GM12878 (cell line): ENCODE results near the gene GRIK1. TPM values are rescaled to one million over a fixed set of nuclear protein-coding genes. Genes with fewer than 3 reads are reported as not detected.

Experiments used
- ATAC-seq: fragments of 200-7000 bp; cut with Tn5 transposase; 3 replicates; pipeline ENCODE4 v1.9.1; 2020; ENCODE audit warnings: mild to moderate bottlenecking, moderate library complexity
- BruUV-seq: library from RNA; stranded (reverse); fragments of 400-500 nt; replicated peaks from 2 replicates; lab custom pipeline; 2021; lab: Mats Ljungman, UMichigan
- CTCF ChIA-PET: fragments of 300-600 bp; sonication (Branson Sonifier 250); formaldehyde crosslinking; extraction: SDS; loops from one replicate; lab custom pipeline; 2021; ENCODE audit warnings: inconsistent platforms; lab: Yijun Ruan, JAX
- POLR2A ChIA-PET: fragments of 350-600 bp; formaldehyde crosslinking; extraction: SDS; loops from one replicate; lab custom pipeline; 2021; ENCODE audit warnings: inconsistent platforms; lab: Charles Lee
- RAD21 ChIA-PET: fragments of 300-600 bp; sonication (Branson Sonifier 250); formaldehyde crosslinking; loops from one replicate; lab custom pipeline; 2023; ENCODE audit warnings: antibody characterized with exemption; ENCODE audit not compliant: unreplicated experiment; lab: Charles Lee
- SMC1A ChIA-PET: fragments of 300-600 bp; sonication (Branson Sonifier 250); formaldehyde crosslinking; loops from one replicate; lab custom pipeline; 2023; ENCODE audit not compliant: unreplicated experiment, uncharacterized antibody; lab: Charles Lee
- DNase-seq: peaks from one replicate; pipeline ENCODE4 v3.0.0-alpha.2; 2011; ENCODE audit warnings: low read depth, low spot score
- FAIRE-seq: peaks from 3 replicates; lab custom pipeline; 2011; peaks lifted over from hg19 to GRCh38; lab: Jason Lieb, UNC
- H2AFZ ChIP-seq: 2 replicates; pipeline ENCODE4 v1.6.0; 2011; ENCODE audit warnings: low read depth, low read length, control low read depth; ENCODE audit not compliant: control insufficient read depth
- H3K27ac ChIP-seq: 2 replicates; pipeline ENCODE4 v1.5.1; 2011; ENCODE audit warnings: control low read depth; ENCODE audit not compliant: control insufficient read depth, insufficient read depth
- H3K27me3 ChIP-seq, 2 experiments: replicated peaks in 1 of 2; 2 replicates each; pipeline versions ENCODE4 v1.6.0 to v1.6.1; 2011; ENCODE audit warnings: low read length in 1 of 2; ENCODE audit not compliant: control insufficient read depth in 2 of 2, insufficient read depth in 2 of 2
- H3K36me3 ChIP-seq, 2 experiments: 2 replicates each; pipeline ENCODE4 v1.5.1; 2011; ENCODE audit warnings: low read length in 1 of 2; ENCODE audit not compliant: control insufficient read depth in 2 of 2, insufficient read depth in 2 of 2
- H3K4me1 ChIP-seq: 2 replicates; pipeline ENCODE4 v1.6.1; 2011; ENCODE audit warnings: mild to moderate bottlenecking, low read length, moderate library complexity, mixed read lengths; ENCODE audit not compliant: control insufficient read depth, insufficient read depth
- H3K4me2 ChIP-seq: 2 replicates; pipeline ENCODE4 v1.6.0; 2011; ENCODE audit warnings: control low read depth; ENCODE audit not compliant: control insufficient read depth, insufficient read depth
- H3K4me3 ChIP-seq: fragments of 200-600 bp; sonication (generic); 2 replicates; pipeline ENCODE4 v1.5.1; 2016
- H3K79me2 ChIP-seq: 2 replicates; pipeline ENCODE4 v1.6.0; 2011; ENCODE audit warnings: low read length; ENCODE audit not compliant: control insufficient read depth, insufficient read depth
- H3K9ac ChIP-seq: 2 replicates; pipeline ENCODE4 v1.8.0; 2011; ENCODE audit warnings: low read length, control low read depth, mixed read lengths; ENCODE audit not compliant: control insufficient read depth, insufficient read depth
- H3K9me3 ChIP-seq: replicated peaks from 3 replicates; pipeline ENCODE4 v1.5.1; 2011; ENCODE audit warnings: mild to moderate bottlenecking, low read length; ENCODE audit not compliant: control insufficient read depth, insufficient read depth
- H4K20me1 ChIP-seq: 2 replicates; pipeline ENCODE4 v1.6.0; 2011; ENCODE audit not compliant: control insufficient read depth, insufficient read depth
- CBX5 ChIP-seq: sonication (generic); IDR thresholded peaks from 2 replicates; pipeline ENCODE4 v1.6.1; 2016; ENCODE audit warnings: low read depth, moderate library complexity, mild to moderate bottlenecking, inconsistent platforms
- DPF2 ChIP-seq: fragments of 450-650 bp; IDR thresholded peaks from 2 replicates; pipeline ENCODE4 v1.6.1; 2017; ENCODE audit warnings: mild to moderate bottlenecking
- EGR1 ChIP-seq, 2 experiments: IDR thresholded peaks; 1 replicate in 1 of 2; 2 replicates in 1 of 2; pipeline ENCODE4 v1.6.1; 2011 to 2012; ENCODE audit warnings: low read depth in 2 of 2, low read length in 2 of 2, borderline replicate concordance in 1 of 2, mild to moderate bottlenecking in 1 of 2, moderate library complexity in 1 of 2
- HSF1 ChIP-seq: fragments of 150-350 bp; IDR thresholded peaks from 2 replicates; pipeline ENCODE4 v1.6.1; 2014; ENCODE audit warnings: mild to moderate bottlenecking, low read depth, low read length
- RAD51 ChIP-seq: fragments of 450-650 bp; IDR thresholded peaks from 2 replicates; pipeline ENCODE4 v1.6.1; 2016; ENCODE audit warnings: moderate library complexity, mild to moderate bottlenecking, inconsistent platforms
- STAT1 ChIP-seq: fragments of 450-650 bp; conservative IDR thresholded peaks from 2 replicates; pipeline ENCODE4 v1.6.1; 2014; ENCODE audit warnings: antibody characterized with exemption, mild to moderate bottlenecking
- WGBS: methylation state at CpG from one replicate; pipeline ENCODE4 v1.1.6; 2016; ENCODE audit warnings: low lambda C conversion rate; ENCODE audit not compliant: insufficient replicate concordance, insufficient coverage; ENCODE audit errors: missing lambda C conversion rate; 5-methylcytosine and 5-hydroxymethylcytosine counted together
- in situ Hi-C: fragments of 300-500 bp; cut with MboI; formaldehyde crosslinking; loops from 9 replicates; pipeline ENCODE4 v1.14.3; 2018; ENCODE audit warnings: mixed read lengths
- intact Hi-C: fragments of 100-400 bp; cut with micrococcal nuclease; formaldehyde crosslinking; loops from one replicate; pipeline ENCODE4 v1.14.2; 2022; ENCODE audit not compliant: unreplicated experiment
- polyA plus RNA-seq, 11 experiments: library from polyadenylated mRNA; depleted of rRNA in 4 of 11; unstranded in 6 of 11; stranded (reverse) in 5 of 11; fragments of >200 nt; fragmentation: Nextera tagmentation in 4 of 11; fragmentation: Illumina TruSeq in 1 of 11; extraction: Ambion mirVana in 4 of 11; extraction: Trizol in 1 of 11; gene quantifications; 1 replicate in 1 of 11; 2 replicates in 10 of 11; pipeline versions ENCODE4 v1.2.1 to v1.2.3, GENCODE V29; 2011 to 2016; ENCODE audit warnings: inconsistent platforms in 2 of 11, missing spikeins in 2 of 11, low read depth in 1 of 11
- total RNA-seq, 4 experiments: library from RNA; depleted of rRNA in 3 of 4; stranded (reverse); fragments of >200 nt in 3 of 4; fragmentation: Illumina TruSeq in 1 of 4; extraction: Trizol in 1 of 4; gene quantifications; 2 replicates each; pipeline versions ENCODE4 v1.2.1 to v1.2.3, GENCODE V29; 2013 to 2021
- TF ChIP-seq, protein P1 (sequence below): fragments of 450-650 bp; IDR thresholded peaks from 2 replicates; pipeline ENCODE4 v1.6.1; 2016; ENCODE audit warnings: mild to moderate bottlenecking
- TF ChIP-seq, protein P2 (sequence below): fragments of 450-650 bp; IDR thresholded peaks from 2 replicates; pipeline ENCODE4 v1.6.1; 2016; ENCODE audit warnings: mild to moderate bottlenecking, moderate library complexity, borderline replicate concordance
- TF ChIP-seq, protein P3 (sequence below): IDR thresholded peaks from 2 replicates; pipeline ENCODE4 v1.6.1; 2012; ENCODE audit warnings: low read length, inconsistent platforms

Gene GRIK1
- total and polyA plus RNA-seq, 10 of the 15 experiments (the other 5 are each of a cell fraction or from before 2014, with no cell fraction given): 0.05 to 0.13 (median 0.09) TPM; not detected in 7

GRCh38 chr21:29526545-29526944 is 413.3 kb downstream of the GRIK1 start:
- intact Hi-C loops: no loop called here
- Histone ChIP-seq H3K36me3 (no peaks in the 10 kb centered on the region), H3K4me2 (no peak overlapping the region), H3K27me3 (no peaks in the 10 kb centered on the region), H3K9ac (no peak overlapping the region), H4K20me1 (no peaks in the 10 kb centered on the region), H3K9me3 (no peaks in the 10 kb centered on the region; the same call in 2 of the 3 replicates), H3K4me3 (no peak overlapping the region), H3K79me2 (no peaks in the 10 kb centered on the region), H3K27ac (no peak overlapping the region), H3K4me1 (no peaks in the 10 kb centered on the region), H2AFZ (no peak overlapping the region)
- DNase-seq (no peak), FAIRE-seq (no peak), ATAC-seq (no peak)
- ChIA-PET SMC1A (interaction anchor here (0.5 to 1.1 kb wide), 2 partner anchors 141 to 323 kb away, joined by 3 read pairs; no protein-coding TSS in a partner anchor), POLR2A (no interaction called here), CTCF (no interaction called here), RAD21 (no interaction called here)
- BruUV-seq: no TSS peak
- in situ Hi-C loops: no loop called here
- whole genome bisulfite sequencing: 53% methylated on average over 2 of the region's 2 CpGs
- TF ChIP-seq CBX5 (peak; percentile 90; the same call in 1 of the 2 replicates), HSF1 (no peak), EGR1 (IDR thresholded peaks at IDR 0.05; ENCODE audit: borderline replicate concordance in 1 of 2, low read depth in 2 of 2, low read length in 2 of 2) (no peak), DPF2 (no peak)

GRCh38 chr21:29524055-29524454 is 415.7 kb downstream of the GRIK1 start:
- POLR2A ChIA-PET: interaction anchor here (0.6 kb wide), 2 partner anchors 10 to 435 kb away, joined by 3 to 7 read pairs; no protein-coding TSS in a partner anchor
- Histone ChIP-seq H3K27ac (no peak overlapping the region), H3K79me2 (no peaks in the 10 kb centered on the region), H3K4me1 (no peaks in the 10 kb centered on the region)
- no peak for FAIRE-seq
- TF ChIP-seq, protein P1, sequence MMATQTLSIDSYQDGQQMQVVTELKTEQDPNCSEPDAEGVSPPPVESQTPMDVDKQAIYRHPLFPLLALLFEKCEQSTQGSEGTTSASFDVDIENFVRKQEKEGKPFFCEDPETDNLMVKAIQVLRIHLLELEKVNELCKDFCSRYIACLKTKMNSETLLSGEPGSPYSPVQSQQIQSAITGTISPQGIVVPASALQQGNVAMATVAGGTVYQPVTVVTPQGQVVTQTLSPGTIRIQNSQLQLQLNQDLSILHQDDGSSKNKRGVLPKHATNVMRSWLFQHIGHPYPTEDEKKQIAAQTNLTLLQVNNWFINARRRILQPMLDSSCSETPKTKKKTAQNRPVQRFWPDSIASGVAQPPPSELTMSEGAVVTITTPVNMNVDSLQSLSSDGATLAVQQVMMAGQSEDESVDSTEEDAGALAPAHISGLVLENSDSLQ: no peak
- no peak for TF ChIP-seq RAD51
- TF ChIP-seq, protein P2, sequence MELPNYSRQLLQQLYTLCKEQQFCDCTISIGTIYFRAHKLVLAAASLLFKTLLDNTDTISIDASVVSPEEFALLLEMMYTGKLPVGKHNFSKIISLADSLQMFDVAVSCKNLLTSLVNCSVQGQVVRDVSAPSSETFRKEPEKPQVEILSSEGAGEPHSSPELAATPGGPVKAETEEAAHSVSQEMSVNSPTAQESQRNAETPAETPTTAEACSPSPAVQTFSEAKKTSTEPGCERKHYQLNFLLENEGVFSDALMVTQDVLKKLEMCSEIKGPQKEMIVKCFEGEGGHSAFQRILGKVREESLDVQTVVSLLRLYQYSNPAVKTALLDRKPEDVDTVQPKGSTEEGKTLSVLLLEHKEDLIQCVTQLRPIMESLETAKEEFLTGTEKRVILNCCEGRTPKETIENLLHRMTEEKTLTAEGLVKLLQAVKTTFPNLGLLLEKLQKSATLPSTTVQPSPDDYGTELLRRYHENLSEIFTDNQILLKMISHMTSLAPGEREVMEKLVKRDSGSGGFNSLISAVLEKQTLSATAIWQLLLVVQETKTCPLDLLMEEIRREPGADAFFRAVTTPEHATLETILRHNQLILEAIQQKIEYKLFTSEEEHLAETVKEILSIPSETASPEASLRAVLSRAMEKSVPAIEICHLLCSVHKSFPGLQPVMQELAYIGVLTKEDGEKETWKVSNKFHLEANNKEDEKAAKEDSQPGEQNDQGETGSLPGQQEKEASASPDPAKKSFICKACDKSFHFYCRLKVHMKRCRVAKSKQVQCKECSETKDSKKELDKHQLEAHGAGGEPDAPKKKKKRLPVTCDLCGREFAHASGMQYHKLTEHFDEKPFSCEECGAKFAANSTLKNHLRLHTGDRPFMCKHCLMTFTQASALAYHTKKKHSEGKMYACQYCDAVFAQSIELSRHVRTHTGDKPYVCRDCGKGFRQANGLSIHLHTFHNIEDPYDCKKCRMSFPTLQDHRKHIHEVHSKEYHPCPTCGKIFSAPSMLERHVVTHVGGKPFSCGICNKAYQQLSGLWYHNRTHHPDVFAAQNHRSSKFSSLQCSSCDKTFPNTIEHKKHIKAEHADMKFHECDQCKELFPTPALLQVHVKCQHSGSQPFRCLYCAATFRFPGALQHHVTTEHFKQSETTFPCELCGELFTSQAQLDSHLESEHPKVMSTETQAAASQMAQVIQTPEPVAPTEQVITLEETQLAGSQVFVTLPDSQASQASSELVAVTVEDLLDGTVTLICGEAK: no peak
- TF ChIP-seq STAT1: no peak
- TF ChIP-seq, protein P3, sequence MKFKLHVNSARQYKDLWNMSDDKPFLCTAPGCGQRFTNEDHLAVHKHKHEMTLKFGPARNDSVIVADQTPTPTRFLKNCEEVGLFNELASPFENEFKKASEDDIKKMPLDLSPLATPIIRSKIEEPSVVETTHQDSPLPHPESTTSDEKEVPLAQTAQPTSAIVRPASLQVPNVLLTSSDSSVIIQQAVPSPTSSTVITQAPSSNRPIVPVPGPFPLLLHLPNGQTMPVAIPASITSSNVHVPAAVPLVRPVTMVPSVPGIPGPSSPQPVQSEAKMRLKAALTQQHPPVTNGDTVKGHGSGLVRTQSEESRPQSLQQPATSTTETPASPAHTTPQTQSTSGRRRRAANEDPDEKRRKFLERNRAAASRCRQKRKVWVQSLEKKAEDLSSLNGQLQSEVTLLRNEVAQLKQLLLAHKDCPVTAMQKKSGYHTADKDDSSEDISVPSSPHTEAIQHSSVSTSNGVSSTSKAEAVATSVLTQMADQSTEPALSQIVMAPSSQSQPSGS: no peak
- TF ChIP-seq, all 136 proteins: peak for 0
- Histone ChIP-seq H3K36me3 (no peaks in the 10 kb centered on the region), H4K20me1 (no peaks in the 10 kb centered on the region), H3K9ac (no peak overlapping the region), H3K4me3 (no peak overlapping the region), H3K9me3 (no peaks in the 10 kb centered on the region; the same call in 2 of the 3 replicates), H2AFZ (no peak overlapping the region), H3K27me3 (no peaks in the 10 kb centered on the region), H3K4me2 (no peak overlapping the region)
- ChIA-PET SMC1A (no interaction called here), RAD21 (no interaction called here), CTCF (interaction anchor here (0.8 kb wide), 1 partner anchor 16 kb away, joined by 3 read pairs; no protein-coding TSS in a partner anchor)
- ATAC-seq: no peak
- intact Hi-C loops: no loop called here
- in situ Hi-C loops: no loop called here
- no TSS peak for BruUV-seq
- WGBS: 90% methylated on average over 1 of the region's 1 CpG
- no peak for DNase-seq
